ENCODE data around the gene PDE6B.

Gene PDE6B

GRCh38 chr4:706834-707598 is 81.6 kb downstream of the PDE6B start:
- POLR2A ChIA-PET (ENCODE audit: low non-redundant PET) = no interaction called here
- CTCF ChIA-PET = no interaction called here
- DNase-seq (ENCODE audit: low spot score) = no peak
- TF ChIP-seq CTCF (conservative IDR thresholded peaks at IDR 0.05; ENCODE audit: low read depth) = no peak
- H3K27ac ChIP-seq = peak overlapping the region; percentile 29; the same call in 1 of the 2 replicates

DNA sequence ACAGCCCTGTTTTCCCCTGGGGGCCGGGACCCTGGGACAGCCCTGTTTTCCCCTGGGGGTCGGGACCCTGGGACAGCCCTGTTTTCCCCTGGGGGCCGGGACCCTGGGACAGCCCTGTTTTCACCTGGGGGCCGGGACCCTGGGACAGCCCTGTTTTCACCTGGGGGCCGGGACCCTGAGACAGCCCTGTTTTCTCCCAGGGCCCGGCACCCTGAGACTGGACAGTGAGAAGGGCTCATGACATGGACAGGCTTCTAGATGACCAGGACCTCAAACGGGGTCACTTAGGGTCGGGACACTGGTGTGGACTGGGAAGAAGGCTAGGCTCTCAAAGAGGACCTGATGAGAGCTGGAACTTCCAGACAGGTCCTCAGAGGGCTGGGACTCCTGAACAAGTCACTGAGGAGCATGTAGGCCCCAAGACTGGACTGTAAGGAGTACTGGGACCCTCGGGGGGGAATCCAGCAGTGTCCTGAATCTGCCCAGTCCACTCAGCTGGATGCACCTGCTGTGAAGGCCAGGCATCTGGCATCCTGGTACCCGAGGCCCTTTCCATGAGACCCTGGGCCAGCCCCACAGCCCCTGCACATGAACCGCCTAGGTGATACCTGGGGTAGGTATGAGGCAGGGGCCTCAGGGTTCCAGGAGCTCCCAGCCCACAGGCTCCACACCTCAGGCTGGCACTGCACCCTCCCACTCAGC is 82.7 kb downstream of the PDE6B start:
- peak overlapping the region; percentile 33 for H3K27ac ChIP-seq
- no peak for DNase-seq (ENCODE audit: low spot score)
- ChIA-PET CTCF (no interaction called here), POLR2A (ENCODE audit: low non-redundant PET) (no interaction called here)
- no peak for TF ChIP-seq CTCF (conservative IDR thresholded peaks at IDR 0.05; ENCODE audit: low read depth)

DNA sequence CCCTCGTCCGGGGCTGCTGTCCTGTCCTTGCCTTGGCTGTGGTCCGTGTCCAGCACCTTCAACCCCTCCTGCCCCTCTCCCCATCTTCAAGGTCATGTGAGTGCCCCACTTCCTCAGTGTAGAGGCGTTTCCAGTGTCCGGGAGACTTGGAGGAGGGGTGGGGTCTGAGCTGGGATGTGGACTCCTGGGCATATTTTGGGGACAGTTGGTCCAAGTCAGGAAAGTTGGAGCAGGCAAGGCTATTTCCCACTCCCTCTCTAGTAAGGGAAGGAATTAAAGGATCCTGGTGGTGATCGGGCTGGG is 83.2 kb downstream of the PDE6B start:
- TF ChIP-seq CTCF (conservative IDR thresholded peaks at IDR 0.05; ENCODE audit: low read depth) = no peak
- CTCF ChIA-PET = no interaction called here
- POLR2A ChIA-PET (ENCODE audit: low non-redundant PET) = no interaction called here
- no peak for DNase-seq (ENCODE audit: low spot score)
- H3K27ac ChIP-seq = peak overlapping the region; percentile 33

- POLR2A ChIA-PET (ENCODE audit: low non-redundant PET) = no interaction called here
- TF ChIP-seq CTCF (conservative IDR thresholded peaks at IDR 0.05; ENCODE audit: low read depth) = no peak
- CTCF ChIA-PET = no interaction called here
Measured at GRCh38 chr4:709348-709747, 84.0 kb downstream of the PDE6B start.

DNA sequence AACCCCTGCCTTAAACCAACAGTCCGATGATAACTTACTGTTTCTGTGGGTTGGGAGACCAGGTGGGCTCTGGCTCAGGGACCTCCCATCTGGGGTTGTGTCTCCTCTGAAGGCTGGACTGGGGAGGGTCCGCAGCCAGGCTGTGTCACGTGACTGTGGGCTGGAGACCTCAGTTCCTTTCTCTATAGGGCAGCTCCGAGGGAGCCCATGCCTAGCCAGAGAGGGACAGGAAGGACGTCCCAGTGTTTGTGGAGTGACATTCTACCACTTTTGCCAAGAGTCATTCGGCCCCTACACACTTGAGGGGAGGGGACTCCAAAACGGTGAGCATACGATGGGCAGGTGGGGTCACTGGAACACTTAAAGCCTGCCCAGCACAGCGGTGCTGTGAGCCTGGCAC is 84.7 kb downstream of the PDE6B start:
- ChIA-PET CTCF (no interaction called here), POLR2A (ENCODE audit: low non-redundant PET) (no interaction called here)
- DNase-seq (ENCODE audit: low spot score) = no peak
- peak overlapping the region; percentile 13; the same call in 1 of the 2 replicates for H3K27ac ChIP-seq
- no peak for TF ChIP-seq CTCF (conservative IDR thresholded peaks at IDR 0.05; ENCODE audit: low read depth)

More at GRCh38 chr4:709348-709747, 84.0 kb downstream of the PDE6B start:
- no peak for DNase-seq (ENCODE audit: low spot score)
- no peak overlapping the region for H3K27ac ChIP-seq

- POLR2A ChIA-PET (ENCODE audit: low non-redundant PET) = no interaction called here
- DNase-seq (ENCODE audit: low spot score) = no peak
- no peak for TF ChIP-seq CTCF (conservative IDR thresholded peaks at IDR 0.05; ENCODE audit: low read depth)
- CTCF ChIA-PET = no interaction called here
- H3K27ac ChIP-seq = peak overlapping the region; percentile 24; the same call in 1 of the 2 replicates
Measured at GRCh38 chr4:710916-711315, 85.5 kb downstream of the PDE6B start.
